HEK293 (cell line): Measurements from ENCODE around the gene OR2AK2.

ENCODE experiments used
- CTCF ChIA-PET: fragments of 350-600 bp; formaldehyde crosslinking; extraction: SDS; loops from one replicate; lab custom pipeline; 2021; ENCODE audit warnings: antibody characterized with exemption; lab: Yijun Ruan, JAX
- POLR2A ChIA-PET: fragments of 300-600 bp; formaldehyde crosslinking; extraction: SDS; loops from one replicate; lab custom pipeline; 2020; ENCODE audit warnings: antibody characterized with exemption, inconsistent platforms; lab: Yijun Ruan, JAX
- H3K27ac ChIP-seq: fragments of 200-500 bp; sonication (Bioruptor generic); 2 replicates; pipeline ENCODE4 v1.5.1; 2014; ENCODE audit warnings: low read depth, low read length, control low read depth, inconsistent platforms; ENCODE audit errors: extremely low read depth
- H3K36me3 ChIP-seq, 2 experiments: fragments of 200-500 bp in 1 of 2; sonication (Bioruptor generic) in 1 of 2; 1 replicate in 1 of 2; 2 replicates in 1 of 2; pipeline ENCODE4 v1.5.1; 2014 to 2017; ENCODE audit warnings: inconsistent platforms in 2 of 2, low read length in 2 of 2; ENCODE audit not compliant: control insufficient read depth in 2 of 2, insufficient read depth in 1 of 2
- H3K4me1 ChIP-seq: fragments of 200-500 bp; sonication (Bioruptor generic); 2 replicates; pipeline ENCODE4 v1.5.1; 2014; ENCODE audit warnings: mild to moderate bottlenecking, low read length, inconsistent platforms; ENCODE audit not compliant: control insufficient read depth, insufficient read depth
- H3K4me3 ChIP-seq: 2 replicates; pipeline ENCODE4 v1.5.1; 2011; ENCODE audit warnings: low read depth, mild to moderate bottlenecking, control low read depth, low read length, moderate library complexity
- H3K9me3 ChIP-seq: fragments of 200-500 bp; sonication (Bioruptor generic); 2 replicates; pipeline ENCODE4 v1.5.1; 2014; ENCODE audit warnings: low read depth, low read length, inconsistent platforms; ENCODE audit not compliant: control insufficient read depth, insufficient read depth
- GFI1B ChIP-seq: fragments of 450-650 bp; formaldehyde crosslinking; IDR thresholded peaks from 2 replicates; pipeline ENCODE4 v1.5.1; 2016; ENCODE audit warnings: missing biosample characterization, missing genetic modification characterization
- OVOL3 ChIP-seq: fragments of 450-650 bp; formaldehyde crosslinking; IDR thresholded peaks from 2 replicates; pipeline ENCODE4 v1.5.1; 2016; ENCODE audit warnings: missing biosample characterization, missing genetic modification characterization
- SCRT2 ChIP-seq: fragments of 450-650 bp; formaldehyde crosslinking; IDR thresholded peaks from 2 replicates; pipeline ENCODE4 v1.5.1; 2016; ENCODE audit warnings: missing biosample characterization, missing genetic modification characterization
- SP7 ChIP-seq: fragments of 450-650 bp; formaldehyde crosslinking; IDR thresholded peaks from 2 replicates; pipeline ENCODE4 v1.5.1; 2016; ENCODE audit warnings: missing biosample characterization, missing genetic modification characterization
- ZNF133 ChIP-seq: fragments of 450-650 bp; formaldehyde crosslinking; IDR thresholded peaks from 2 replicates; pipeline ENCODE4 v1.5.1; 2016; ENCODE audit warnings: missing biosample characterization, missing genetic modification characterization
- ZNF560 ChIP-seq: fragments of 450-650 bp; formaldehyde crosslinking; IDR thresholded peaks from 2 replicates; pipeline ENCODE4 v1.5.1; 2017; ENCODE audit warnings: missing biosample characterization, missing genetic modification characterization, borderline replicate concordance
- ZNF776 ChIP-seq: fragments of 450-650 bp; formaldehyde crosslinking; IDR thresholded peaks from 2 replicates; pipeline ENCODE4 v1.5.0; 2017; ENCODE audit warnings: missing biosample characterization, missing genetic modification characterization, borderline replicate concordance
- ZNF830 ChIP-seq: fragments of 450-650 bp; IDR thresholded peaks from 2 replicates; pipeline ENCODE4 v1.5.0; 2018; ENCODE audit warnings: missing biosample characterization, missing genetic modification characterization, low read depth, mild to moderate bottlenecking, moderate library complexity
- TF ChIP-seq, protein P1 (sequence below): fragments of 450-650 bp; formaldehyde crosslinking; IDR thresholded peaks from 2 replicates; pipeline ENCODE4 v1.5.1; 2016; ENCODE audit warnings: missing biosample characterization, missing genetic modification characterization
- TF ChIP-seq, protein P2 (sequence below): fragments of 450-650 bp; formaldehyde crosslinking; conservative IDR thresholded peaks from 2 replicates; pipeline ENCODE4 v1.5.1; 2016; ENCODE audit warnings: low read depth, missing biosample characterization, missing genetic modification characterization
- TF ChIP-seq, protein P3 (sequence below): fragments of 450-650 bp; formaldehyde crosslinking; IDR thresholded peaks from 2 replicates; pipeline ENCODE4 v1.5.1; 2017; ENCODE audit warnings: missing biosample characterization, missing genetic modification characterization
- TF ChIP-seq, protein P4 (sequence below): fragments of 450-650 bp; formaldehyde crosslinking; IDR thresholded peaks from 2 replicates; pipeline ENCODE4 v1.5.1; 2016; ENCODE audit warnings: missing biosample characterization, missing genetic modification characterization
- TF ChIP-seq, protein P5 (sequence below): fragments of 450-650 bp; IDR thresholded peaks from 2 replicates; pipeline ENCODE4 v1.5.1; 2018; ENCODE audit warnings: missing biosample characterization, missing genetic modification characterization
- TF ChIP-seq, protein P6 (sequence below): fragments of 450-650 bp; formaldehyde crosslinking; IDR thresholded peaks from 2 replicates; pipeline ENCODE4 v1.5.1; 2017; ENCODE audit warnings: missing biosample characterization, missing genetic modification characterization
- TF ChIP-seq, protein P7 (sequence below): fragments of 450-650 bp; formaldehyde crosslinking; IDR thresholded peaks from 2 replicates; pipeline ENCODE4 v1.5.1; 2016; ENCODE audit warnings: missing biosample characterization, missing genetic modification characterization
- TF ChIP-seq, protein P8 (sequence below): fragments of 450-650 bp; formaldehyde crosslinking; IDR thresholded peaks from 2 replicates; pipeline ENCODE4 v1.5.1; 2016; ENCODE audit warnings: missing biosample characterization, missing genetic modification characterization

OR2AK2 gene

DNA sequence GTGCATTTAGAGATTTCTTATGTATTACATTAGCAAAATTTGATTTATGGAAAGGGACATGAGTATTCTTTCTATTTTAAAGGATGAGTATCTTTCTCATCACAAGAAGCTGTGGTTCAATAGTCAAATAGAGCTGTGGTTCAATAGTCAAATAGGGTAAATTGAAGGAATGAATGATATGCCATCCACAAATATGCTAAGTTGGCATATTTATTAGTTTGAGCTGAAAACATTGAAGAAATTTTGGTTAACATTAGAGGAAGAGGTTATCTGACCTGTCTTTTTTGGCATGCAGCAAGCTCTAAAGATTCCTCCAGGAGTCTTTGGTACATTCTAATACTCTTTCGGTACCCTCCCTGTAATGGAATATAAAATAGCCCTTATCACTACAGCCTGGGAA is 11.6 kb upstream of the OR2AK2 start:
- POLR2A ChIA-PET: no interaction called here
- Histone ChIP-seq H3K27ac (no peak overlapping the region), H3K36me3 (no peaks in the 10 kb centered on the region), H3K4me3 (no peak overlapping the region), H3K4me1 (no peaks in the 10 kb centered on the region), H3K9me3 (no peaks in the 10 kb centered on the region)
- CTCF ChIA-PET: interaction anchor here (0.6 kb wide), 1 partner anchor 260 kb away, joined by 3 read pairs; no protein-coding TSS in a partner anchor
- TF ChIP-seq, protein P1, sequence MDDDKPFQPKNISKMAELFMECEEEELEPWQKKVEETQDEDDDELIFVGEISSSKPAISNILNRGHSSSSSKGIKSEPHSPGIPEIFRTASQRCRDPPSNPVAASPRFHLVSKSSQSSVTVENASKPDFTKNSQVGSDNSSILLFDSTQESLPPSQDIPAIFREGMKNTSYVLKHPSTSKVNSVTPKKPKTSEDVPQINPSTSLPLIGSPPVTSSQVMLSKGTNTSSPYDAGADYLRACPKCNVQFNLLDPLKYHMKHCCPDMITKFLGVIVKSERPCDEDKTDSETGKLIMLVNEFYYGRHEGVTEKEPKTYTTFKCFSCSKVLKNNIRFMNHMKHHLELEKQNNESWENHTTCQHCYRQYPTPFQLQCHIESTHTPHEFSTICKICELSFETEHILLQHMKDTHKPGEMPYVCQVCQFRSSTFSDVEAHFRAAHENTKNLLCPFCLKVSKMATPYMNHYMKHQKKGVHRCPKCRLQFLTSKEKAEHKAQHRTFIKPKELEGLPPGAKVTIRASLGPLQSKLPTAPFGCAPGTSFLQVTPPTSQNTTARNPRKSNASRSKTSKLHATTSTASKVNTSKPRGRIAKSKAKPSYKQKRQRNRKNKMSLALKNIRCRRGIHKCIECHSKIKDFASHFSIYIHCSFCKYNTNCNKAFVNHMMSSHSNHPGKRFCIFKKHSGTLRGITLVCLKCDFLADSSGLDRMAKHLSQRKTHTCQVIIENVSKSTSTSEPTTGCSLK (tag by site-specific recombination): no peak
- TF ChIP-seq SCRT2: no peak
- TF ChIP-seq SP7 (tag by site-specific recombination): no peak
- TF ChIP-seq OVOL3 (tag by site-specific recombination): no peak
- TF ChIP-seq, protein P2, sequence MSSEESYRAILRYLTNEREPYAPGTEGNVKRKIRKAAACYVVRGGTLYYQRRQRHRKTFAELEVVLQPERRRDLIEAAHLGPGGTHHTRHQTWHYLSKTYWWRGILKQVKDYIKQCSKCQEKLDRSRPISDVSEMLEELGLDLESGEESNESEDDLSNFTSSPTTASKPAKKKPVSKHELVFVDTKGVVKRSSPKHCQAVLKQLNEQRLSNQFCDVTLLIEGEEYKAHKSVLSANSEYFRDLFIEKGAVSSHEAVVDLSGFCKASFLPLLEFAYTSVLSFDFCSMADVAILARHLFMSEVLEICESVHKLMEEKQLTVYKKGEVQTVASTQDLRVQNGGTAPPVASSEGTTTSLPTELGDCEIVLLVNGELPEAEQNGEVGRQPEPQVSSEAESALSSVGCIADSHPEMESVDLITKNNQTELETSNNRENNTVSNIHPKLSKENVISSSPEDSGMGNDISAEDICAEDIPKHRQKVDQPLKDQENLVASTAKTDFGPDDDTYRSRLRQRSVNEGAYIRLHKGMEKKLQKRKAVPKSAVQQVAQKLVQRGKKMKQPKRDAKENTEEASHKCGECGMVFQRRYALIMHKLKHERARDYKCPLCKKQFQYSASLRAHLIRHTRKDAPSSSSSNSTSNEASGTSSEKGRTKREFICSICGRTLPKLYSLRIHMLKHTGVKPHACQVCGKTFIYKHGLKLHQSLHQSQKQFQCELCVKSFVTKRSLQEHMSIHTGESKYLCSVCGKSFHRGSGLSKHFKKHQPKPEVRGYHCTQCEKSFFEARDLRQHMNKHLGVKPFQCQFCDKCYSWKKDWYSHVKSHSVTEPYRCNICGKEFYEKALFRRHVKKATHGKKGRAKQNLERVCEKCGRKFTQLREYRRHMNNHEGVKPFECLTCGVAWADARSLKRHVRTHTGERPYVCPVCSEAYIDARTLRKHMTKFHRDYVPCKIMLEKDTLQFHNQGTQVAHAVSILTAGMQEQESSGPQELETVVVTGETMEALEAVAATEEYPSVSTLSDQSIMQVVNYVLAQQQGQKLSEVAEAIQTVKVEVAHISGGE (tag by site-specific recombination): no peak
- TF ChIP-seq, protein P3, sequence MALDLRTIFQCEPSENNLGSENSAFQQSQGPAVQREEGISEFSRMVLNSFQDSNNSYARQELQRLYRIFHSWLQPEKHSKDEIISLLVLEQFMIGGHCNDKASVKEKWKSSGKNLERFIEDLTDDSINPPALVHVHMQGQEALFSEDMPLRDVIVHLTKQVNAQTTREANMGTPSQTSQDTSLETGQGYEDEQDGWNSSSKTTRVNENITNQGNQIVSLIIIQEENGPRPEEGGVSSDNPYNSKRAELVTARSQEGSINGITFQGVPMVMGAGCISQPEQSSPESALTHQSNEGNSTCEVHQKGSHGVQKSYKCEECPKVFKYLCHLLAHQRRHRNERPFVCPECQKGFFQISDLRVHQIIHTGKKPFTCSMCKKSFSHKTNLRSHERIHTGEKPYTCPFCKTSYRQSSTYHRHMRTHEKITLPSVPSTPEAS: no peak
- TF ChIP-seq, protein P4, sequence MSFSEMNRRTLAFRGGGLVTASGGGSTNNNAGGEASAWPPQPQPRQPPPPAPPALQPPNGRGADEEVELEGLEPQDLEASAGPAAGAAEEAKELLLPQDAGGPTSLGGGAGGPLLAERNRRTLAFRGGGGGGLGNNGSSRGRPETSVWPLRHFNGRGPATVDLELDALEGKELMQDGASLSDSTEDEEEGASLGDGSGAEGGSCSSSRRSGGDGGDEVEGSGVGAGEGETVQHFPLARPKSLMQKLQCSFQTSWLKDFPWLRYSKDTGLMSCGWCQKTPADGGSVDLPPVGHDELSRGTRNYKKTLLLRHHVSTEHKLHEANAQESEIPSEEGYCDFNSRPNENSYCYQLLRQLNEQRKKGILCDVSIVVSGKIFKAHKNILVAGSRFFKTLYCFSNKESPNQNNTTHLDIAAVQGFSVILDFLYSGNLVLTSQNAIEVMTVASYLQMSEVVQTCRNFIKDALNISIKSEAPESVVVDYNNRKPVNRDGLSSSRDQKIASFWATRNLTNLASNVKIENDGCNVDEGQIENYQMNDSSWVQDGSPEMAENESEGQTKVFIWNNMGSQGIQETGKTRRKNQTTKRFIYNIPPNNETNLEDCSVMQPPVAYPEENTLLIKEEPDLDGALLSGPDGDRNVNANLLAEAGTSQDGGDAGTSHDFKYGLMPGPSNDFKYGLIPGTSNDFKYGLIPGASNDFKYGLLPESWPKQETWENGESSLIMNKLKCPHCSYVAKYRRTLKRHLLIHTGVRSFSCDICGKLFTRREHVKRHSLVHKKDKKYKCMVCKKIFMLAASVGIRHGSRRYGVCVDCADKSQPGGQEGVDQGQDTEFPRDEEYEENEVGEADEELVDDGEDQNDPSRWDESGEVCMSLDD (tag by site-specific recombination): no peak

DNA sequence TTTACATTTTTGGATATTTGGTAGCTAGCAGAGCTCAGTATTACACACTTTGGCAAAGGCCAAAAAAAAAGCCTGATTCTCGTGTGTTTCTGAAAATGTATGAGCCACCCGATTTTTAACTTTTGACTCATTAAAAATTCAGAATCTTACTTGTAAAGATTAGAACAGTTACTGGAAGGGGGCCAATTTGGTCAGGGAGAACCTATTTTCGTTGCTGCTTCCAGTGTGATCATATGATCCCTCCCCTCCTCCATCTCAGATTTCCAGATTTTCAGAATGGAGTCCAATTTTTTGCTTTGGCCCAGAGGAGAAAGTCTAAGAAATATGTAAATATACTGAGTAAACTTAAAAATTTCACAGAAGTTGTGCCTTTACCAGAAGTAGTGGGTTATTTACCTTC is 3.2 kb upstream of the OR2AK2 start:
- H3K36me3 ChIP-seq: no peaks in the 10 kb centered on the region
- no peaks in the 10 kb centered on the region for H3K9me3 ChIP-seq
- ChIA-PET POLR2A (no interaction called here), CTCF (no interaction called here)
- no peak overlapping the region for H3K27ac ChIP-seq
- H3K4me1 ChIP-seq: no peaks in the 10 kb centered on the region
- H3K4me3 ChIP-seq: no peak overlapping the region
- TF ChIP-seq, protein P5, sequence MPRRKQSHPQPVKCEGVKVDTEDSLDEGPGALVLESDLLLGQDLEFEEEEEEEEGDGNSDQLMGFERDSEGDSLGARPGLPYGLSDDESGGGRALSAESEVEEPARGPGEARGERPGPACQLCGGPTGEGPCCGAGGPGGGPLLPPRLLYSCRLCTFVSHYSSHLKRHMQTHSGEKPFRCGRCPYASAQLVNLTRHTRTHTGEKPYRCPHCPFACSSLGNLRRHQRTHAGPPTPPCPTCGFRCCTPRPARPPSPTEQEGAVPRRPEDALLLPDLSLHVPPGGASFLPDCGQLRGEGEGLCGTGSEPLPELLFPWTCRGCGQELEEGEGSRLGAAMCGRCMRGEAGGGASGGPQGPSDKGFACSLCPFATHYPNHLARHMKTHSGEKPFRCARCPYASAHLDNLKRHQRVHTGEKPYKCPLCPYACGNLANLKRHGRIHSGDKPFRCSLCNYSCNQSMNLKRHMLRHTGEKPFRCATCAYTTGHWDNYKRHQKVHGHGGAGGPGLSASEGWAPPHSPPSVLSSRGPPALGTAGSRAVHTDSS (tag by site-specific recombination): no peak
- TF ChIP-seq ZNF133 (tag by site-specific recombination): no peak
- no peak for TF ChIP-seq ZNF830 (tag by site-specific recombination)
- no peak for TF ChIP-seq ZNF560
- TF ChIP-seq, protein P6, sequence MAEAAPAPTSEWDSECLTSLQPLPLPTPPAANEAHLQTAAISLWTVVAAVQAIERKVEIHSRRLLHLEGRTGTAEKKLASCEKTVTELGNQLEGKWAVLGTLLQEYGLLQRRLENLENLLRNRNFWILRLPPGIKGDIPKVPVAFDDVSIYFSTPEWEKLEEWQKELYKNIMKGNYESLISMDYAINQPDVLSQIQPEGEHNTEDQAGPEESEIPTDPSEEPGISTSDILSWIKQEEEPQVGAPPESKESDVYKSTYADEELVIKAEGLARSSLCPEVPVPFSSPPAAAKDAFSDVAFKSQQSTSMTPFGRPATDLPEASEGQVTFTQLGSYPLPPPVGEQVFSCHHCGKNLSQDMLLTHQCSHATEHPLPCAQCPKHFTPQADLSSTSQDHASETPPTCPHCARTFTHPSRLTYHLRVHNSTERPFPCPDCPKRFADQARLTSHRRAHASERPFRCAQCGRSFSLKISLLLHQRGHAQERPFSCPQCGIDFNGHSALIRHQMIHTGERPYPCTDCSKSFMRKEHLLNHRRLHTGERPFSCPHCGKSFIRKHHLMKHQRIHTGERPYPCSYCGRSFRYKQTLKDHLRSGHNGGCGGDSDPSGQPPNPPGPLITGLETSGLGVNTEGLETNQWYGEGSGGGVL: no peak
- TF ChIP-seq GFI1B (tag by site-specific recombination): no peak
- TF ChIP-seq, protein P7, sequence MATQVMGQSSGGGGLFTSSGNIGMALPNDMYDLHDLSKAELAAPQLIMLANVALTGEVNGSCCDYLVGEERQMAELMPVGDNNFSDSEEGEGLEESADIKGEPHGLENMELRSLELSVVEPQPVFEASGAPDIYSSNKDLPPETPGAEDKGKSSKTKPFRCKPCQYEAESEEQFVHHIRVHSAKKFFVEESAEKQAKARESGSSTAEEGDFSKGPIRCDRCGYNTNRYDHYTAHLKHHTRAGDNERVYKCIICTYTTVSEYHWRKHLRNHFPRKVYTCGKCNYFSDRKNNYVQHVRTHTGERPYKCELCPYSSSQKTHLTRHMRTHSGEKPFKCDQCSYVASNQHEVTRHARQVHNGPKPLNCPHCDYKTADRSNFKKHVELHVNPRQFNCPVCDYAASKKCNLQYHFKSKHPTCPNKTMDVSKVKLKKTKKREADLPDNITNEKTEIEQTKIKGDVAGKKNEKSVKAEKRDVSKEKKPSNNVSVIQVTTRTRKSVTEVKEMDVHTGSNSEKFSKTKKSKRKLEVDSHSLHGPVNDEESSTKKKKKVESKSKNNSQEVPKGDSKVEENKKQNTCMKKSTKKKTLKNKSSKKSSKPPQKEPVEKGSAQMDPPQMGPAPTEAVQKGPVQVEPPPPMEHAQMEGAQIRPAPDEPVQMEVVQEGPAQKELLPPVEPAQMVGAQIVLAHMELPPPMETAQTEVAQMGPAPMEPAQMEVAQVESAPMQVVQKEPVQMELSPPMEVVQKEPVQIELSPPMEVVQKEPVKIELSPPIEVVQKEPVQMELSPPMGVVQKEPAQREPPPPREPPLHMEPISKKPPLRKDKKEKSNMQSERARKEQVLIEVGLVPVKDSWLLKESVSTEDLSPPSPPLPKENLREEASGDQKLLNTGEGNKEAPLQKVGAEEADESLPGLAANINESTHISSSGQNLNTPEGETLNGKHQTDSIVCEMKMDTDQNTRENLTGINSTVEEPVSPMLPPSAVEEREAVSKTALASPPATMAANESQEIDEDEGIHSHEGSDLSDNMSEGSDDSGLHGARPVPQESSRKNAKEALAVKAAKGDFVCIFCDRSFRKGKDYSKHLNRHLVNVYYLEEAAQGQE: no peak
- TF ChIP-seq, protein P8, sequence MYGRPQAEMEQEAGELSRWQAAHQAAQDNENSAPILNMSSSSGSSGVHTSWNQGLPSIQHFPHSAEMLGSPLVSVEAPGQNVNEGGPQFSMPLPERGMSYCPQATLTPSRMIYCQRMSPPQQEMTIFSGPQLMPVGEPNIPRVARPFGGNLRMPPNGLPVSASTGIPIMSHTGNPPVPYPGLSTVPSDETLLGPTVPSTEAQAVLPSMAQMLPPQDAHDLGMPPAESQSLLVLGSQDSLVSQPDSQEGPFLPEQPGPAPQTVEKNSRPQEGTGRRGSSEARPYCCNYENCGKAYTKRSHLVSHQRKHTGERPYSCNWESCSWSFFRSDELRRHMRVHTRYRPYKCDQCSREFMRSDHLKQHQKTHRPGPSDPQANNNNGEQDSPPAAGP (tag by site-specific recombination): no peak
- no peak for TF ChIP-seq ZNF776 (tag by site-specific recombination)
